HepG2 (cell line): ENCODE data around the gene C19orf85. TPM values are rescaled to one million over a fixed set of nuclear protein-coding genes. Genes with fewer than 3 reads are reported as not detected.

Experiments used
- BCL6 ChIP-seq: IDR thresholded peaks from 2 replicates; pipeline ENCODE4 v1.6.1; 2016; ENCODE audit warnings: missing genetic modification reagents, missing compliant biosample characterization
- BRD4 ChIP-seq: sonication (generic); formaldehyde crosslinking; IDR thresholded peaks from 2 replicates; pipeline ENCODE4 v1.4.0; 2020; ENCODE audit warnings: missing genetic modification reagents
- CEBPG ChIP-seq: IDR thresholded peaks from 2 replicates; pipeline ENCODE4 v1.6.1; 2016
- ELF4 ChIP-seq: sonication (generic); formaldehyde crosslinking; IDR thresholded peaks from 2 replicates; pipeline ENCODE4 v1.5.0; 2020; ENCODE audit warnings: missing genetic modification reagents, mild to moderate bottlenecking, moderate library complexity, borderline replicate concordance
- EP300 ChIP-seq, 3 experiments: sonication (generic) in 1 of 3; formaldehyde crosslinking in 1 of 3; IDR thresholded peaks; 2 replicates each; pipeline versions ENCODE4 v1.5.1 to v1.6.1; 2011 to 2020; ENCODE audit warnings: low read depth in 2 of 3, low read length in 2 of 3, borderline replicate concordance in 1 of 3, improper control_type of control experiment in 1 of 3, mild to moderate bottlenecking in 1 of 3, missing genetic modification reagents in 1 of 3, moderate library complexity in 1 of 3
- NFYC ChIP-seq: IDR thresholded peaks from 2 replicates; pipeline ENCODE4 v1.6.1; 2016; ENCODE audit warnings: missing genetic modification reagents, missing compliant biosample characterization
- NR3C1 ChIP-seq: sonication (generic); formaldehyde crosslinking; IDR thresholded peaks from 2 replicates; pipeline ENCODE4 v1.4.0; 2020; ENCODE audit warnings: missing genetic modification reagents
- RAD21 ChIP-seq: fragments of 450-650 bp; formaldehyde crosslinking; IDR thresholded peaks from 2 replicates; pipeline ENCODE4 v1.5.0; 2020; ENCODE audit warnings: mild to moderate bottlenecking
- RFX3 ChIP-seq: IDR thresholded peaks from 2 replicates; pipeline ENCODE4 v1.6.1; 2016; ENCODE audit warnings: missing biosample characterization, missing genetic modification reagents
- SAFB2 ChIP-seq: sonication (generic); formaldehyde crosslinking; IDR thresholded peaks from 2 replicates; pipeline ENCODE4 v1.5.1; 2020; ENCODE audit warnings: missing genetic modification reagents, low read depth, mild to moderate bottlenecking, borderline replicate concordance
- ZMYM2 ChIP-seq: sonication (generic); formaldehyde crosslinking; IDR thresholded peaks from 2 replicates; pipeline ENCODE4 v1.8.0; 2022; ENCODE audit warnings: mild to moderate bottlenecking, missing genetic modification reagents
- ZMYM3 ChIP-seq: sonication (generic); formaldehyde crosslinking; IDR thresholded peaks from 2 replicates; pipeline ENCODE4 v1.5.1; 2020; ENCODE audit warnings: mild to moderate bottlenecking, missing genetic modification reagents
- ZNF3 ChIP-seq: IDR thresholded peaks from 2 replicates; pipeline ENCODE4 v1.7.0; 2017; ENCODE audit warnings: inconsistent platforms
- ZNF44 ChIP-seq: sonication (generic); formaldehyde crosslinking; IDR thresholded peaks from 2 replicates; pipeline ENCODE4 v1.5.1; 2020; ENCODE audit warnings: mild to moderate bottlenecking, missing genetic modification reagents
- ZNF644 ChIP-seq: IDR thresholded peaks from 2 replicates; pipeline ENCODE4 v1.6.1; 2016; ENCODE audit warnings: low read depth
- ZNF720 ChIP-seq: sonication (generic); formaldehyde crosslinking; IDR thresholded peaks from 2 replicates; pipeline ENCODE4 v1.4.0; 2020; ENCODE audit warnings: missing genetic modification reagents
- polyA plus RNA-seq, 8 experiments: library from polyadenylated mRNA; depleted of rRNA in 3 of 8; stranded (reverse) in 7 of 8; unstranded in 1 of 8; fragments of >200 nt; fragmentation: Illumina TruSeq in 4 of 8; extraction: Trizol in 4 of 8; gene quantifications; 2 replicates each; pipeline versions ENCODE4 v1.2.1 to v1.2.3, GENCODE V29; 2011 to 2016; ENCODE audit warnings: low read depth in 4 of 8, missing spikeins in 1 of 8, mixed read lengths in 1 of 8; ENCODE audit not compliant: insufficient read depth in 1 of 8
- total RNA-seq, 5 experiments: library from RNA; depleted of rRNA; stranded (reverse); fragments of >200 nt; fragmentation: Illumina TruSeq; extraction: Trizol; gene quantifications; 2 replicates each; pipeline ENCODE4 v1.2.3, GENCODE V29; 2016; ENCODE audit warnings: low read depth in 1 of 5
- TF ChIP-seq, protein P1 (sequence below): IDR thresholded peaks from 2 replicates; pipeline ENCODE4 v1.6.1; 2012; ENCODE audit warnings: low read depth, low read length, improper control_type of control experiment
- TF ChIP-seq, protein P2 (sequence below): sonication (generic); formaldehyde crosslinking; conservative IDR thresholded peaks from 2 replicates; pipeline ENCODE4 v1.4.0; 2020; ENCODE audit warnings: mild to moderate bottlenecking, missing genetic modification reagents, moderate library complexity
- TF ChIP-seq, protein P3 (sequence below): sonication (generic); formaldehyde crosslinking; IDR thresholded peaks from 2 replicates; pipeline ENCODE4 v1.8.0; 2022; ENCODE audit warnings: mild to moderate bottlenecking, missing genetic modification reagents, borderline replicate concordance
- TF ChIP-seq, protein P4 (sequence below): IDR thresholded peaks from 2 replicates; pipeline ENCODE4 v1.6.1; 2012; ENCODE audit warnings: inconsistent platforms
- TF ChIP-seq, protein P5 (sequence below): sonication (generic); formaldehyde crosslinking; IDR thresholded peaks from 2 replicates; pipeline ENCODE4 v1.8.1; 2023; ENCODE audit warnings: mild to moderate bottlenecking, missing genetic modification reagents
- TF ChIP-seq, protein P6 (sequence below): sonication (generic); formaldehyde crosslinking; IDR thresholded peaks from 2 replicates; pipeline ENCODE4 v1.8.1; 2023; ENCODE audit warnings: missing genetic modification reagents, inconsistent platforms, borderline replicate concordance

C19orf85 gene
- total and polyA plus RNA-seq, 2 of the 13 experiments (the other 11 are each of a cell fraction or from before 2014, with no cell fraction given), result not detected

DNA sequence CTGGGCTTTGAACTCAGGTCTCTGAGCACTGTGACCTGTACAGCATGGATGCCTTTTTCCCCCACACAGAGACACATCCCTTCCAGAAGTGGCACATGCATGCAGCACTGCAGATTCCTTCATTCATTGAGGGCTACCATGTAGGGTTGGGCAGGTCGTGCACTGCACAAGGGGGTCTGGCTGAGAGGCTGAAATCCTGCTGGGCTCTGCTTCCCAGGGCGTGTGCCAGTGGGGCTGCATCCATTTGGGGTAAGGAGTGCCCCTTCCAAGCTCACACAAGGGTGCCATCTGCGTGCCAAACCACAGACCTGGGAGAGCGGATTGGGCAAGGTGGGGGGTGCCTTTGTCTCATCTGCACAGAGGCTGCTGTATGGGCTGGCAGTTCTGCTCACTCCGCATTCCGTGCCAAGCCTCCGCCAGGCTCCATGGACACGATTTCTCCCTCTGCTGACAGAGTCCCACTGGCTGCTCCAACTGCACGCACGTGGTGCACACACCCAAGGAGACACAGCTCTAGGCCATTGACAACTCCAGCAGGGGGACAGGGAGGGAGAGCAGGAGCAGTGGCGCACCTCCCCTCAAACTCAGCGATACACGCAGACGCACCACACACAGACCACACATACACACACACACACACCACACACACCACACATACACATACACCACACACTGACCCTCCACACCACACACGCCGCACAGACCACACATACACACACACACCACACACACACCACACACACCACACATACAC, 17.0 kb downstream of the C19orf85 start (continued):
- TF ChIP-seq, protein P1, sequence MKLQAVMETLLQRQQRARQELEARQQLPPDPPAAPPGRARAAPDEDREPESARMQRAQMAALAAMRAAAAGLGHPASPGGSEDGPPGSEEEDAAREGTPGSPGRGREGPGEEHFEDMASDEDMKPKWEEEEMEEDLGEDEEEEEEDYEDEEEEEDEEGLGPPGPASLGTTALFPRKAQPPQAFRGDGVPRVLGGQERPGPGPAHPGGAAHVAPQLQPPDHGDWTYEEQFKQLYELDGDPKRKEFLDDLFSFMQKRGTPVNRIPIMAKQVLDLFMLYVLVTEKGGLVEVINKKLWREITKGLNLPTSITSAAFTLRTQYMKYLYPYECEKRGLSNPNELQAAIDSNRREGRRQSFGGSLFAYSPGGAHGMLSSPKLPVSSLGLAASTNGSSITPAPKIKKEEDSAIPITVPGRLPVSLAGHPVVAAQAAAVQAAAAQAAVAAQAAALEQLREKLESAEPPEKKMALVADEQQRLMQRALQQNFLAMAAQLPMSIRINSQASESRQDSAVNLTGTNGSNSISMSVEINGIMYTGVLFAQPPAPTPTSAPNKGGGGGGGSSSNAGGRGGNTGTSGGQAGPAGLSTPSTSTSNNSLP, result no peak
- TF ChIP-seq ZNF644 (CRISPR knock-in tag) (no peak), BCL6 (no peak), SAFB2 (no peak), RAD21 (CRISPR knock-in tag) (no peak), ZMYM2 (CRISPR knock-in tag) (no peak), NR3C1 (CRISPR knock-in tag) (no peak), RFX3 (CRISPR knock-in tag) (no peak), ELF4 (CRISPR knock-in tag) (no peak), ZNF720 (CRISPR knock-in tag) (no peak), CEBPG (CRISPR knock-in tag) (no peak), ZMYM3 (CRISPR knock-in tag) (peak; percentile 50; the same call in 1 of the 2 replicates), ZNF3 (no peak), NFYC (CRISPR knock-in tag) (no peak), ZNF44 (CRISPR knock-in tag) (no peak), EP300 (IDR thresholded peaks at IDR 0.05; ENCODE audit: low read depth in 2 of 2, low read length in 2 of 2) (no peak), EP300 (CRISPR knock-in tag; IDR thresholded peaks at IDR 0.05; ENCODE audit: borderline replicate concordance) (no peak), BRD4 (CRISPR knock-in tag) (no peak)
- TF ChIP-seq, protein P2, sequence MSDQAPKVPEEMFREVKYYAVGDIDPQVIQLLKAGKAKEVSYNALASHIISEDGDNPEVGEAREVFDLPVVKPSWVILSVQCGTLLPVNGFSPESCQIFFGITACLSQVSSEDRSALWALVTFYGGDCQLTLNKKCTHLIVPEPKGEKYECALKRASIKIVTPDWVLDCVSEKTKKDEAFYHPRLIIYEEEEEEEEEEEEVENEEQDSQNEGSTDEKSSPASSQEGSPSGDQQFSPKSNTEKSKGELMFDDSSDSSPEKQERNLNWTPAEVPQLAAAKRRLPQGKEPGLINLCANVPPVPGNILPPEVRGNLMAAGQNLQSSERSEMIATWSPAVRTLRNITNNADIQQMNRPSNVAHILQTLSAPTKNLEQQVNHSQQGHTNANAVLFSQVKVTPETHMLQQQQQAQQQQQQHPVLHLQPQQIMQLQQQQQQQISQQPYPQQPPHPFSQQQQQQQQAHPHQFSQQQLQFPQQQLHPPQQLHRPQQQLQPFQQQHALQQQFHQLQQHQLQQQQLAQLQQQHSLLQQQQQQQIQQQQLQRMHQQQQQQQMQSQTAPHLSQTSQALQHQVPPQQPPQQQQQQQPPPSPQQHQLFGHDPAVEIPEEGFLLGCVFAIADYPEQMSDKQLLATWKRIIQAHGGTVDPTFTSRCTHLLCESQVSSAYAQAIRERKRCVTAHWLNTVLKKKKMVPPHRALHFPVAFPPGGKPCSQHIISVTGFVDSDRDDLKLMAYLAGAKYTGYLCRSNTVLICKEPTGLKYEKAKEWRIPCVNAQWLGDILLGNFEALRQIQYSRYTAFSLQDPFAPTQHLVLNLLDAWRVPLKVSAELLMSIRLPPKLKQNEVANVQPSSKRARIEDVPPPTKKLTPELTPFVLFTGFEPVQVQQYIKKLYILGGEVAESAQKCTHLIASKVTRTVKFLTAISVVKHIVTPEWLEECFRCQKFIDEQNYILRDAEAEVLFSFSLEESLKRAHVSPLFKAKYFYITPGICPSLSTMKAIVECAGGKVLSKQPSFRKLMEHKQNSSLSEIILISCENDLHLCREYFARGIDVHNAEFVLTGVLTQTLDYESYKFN (CRISPR knock-in tag), result no peak
- TF ChIP-seq, protein P3, sequence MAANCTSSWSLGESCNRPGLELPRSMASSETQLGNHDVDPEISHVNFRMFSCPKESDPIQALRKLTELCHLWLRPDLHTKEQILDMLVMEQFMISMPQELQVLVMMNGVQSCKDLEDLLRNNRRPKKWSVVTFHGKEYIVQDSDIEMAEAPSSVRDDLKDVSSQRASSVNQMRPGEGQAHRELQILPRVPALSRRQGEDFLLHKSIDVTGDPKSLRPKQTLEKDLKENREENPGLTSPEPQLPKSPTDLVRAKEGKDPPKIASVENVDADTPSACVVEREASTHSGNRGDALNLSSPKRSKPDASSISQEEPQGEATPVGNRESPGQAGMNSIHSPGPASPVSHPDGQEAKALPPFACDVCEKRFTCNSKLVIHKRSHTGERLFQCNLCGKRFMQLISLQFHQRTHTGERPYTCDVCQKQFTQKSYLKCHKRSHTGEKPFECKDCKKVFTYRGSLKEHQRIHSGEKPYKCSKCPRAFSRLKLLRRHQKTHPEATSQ, result no peak
- TF ChIP-seq, protein P4, sequence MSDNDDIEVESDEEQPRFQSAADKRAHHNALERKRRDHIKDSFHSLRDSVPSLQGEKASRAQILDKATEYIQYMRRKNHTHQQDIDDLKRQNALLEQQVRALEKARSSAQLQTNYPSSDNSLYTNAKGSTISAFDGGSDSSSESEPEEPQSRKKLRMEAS, result peak; percentile 44; the same call in 1 of the 2 replicates
- TF ChIP-seq, protein P5, sequence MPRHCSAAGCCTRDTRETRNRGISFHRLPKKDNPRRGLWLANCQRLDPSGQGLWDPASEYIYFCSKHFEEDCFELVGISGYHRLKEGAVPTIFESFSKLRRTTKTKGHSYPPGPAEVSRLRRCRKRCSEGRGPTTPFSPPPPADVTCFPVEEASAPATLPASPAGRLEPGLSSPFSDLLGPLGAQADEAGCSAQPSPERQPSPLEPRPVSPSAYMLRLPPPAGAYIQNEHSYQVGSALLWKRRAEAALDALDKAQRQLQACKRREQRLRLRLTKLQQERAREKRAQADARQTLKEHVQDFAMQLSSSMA (CRISPR knock-in tag), result no peak
- TF ChIP-seq, protein P6, sequence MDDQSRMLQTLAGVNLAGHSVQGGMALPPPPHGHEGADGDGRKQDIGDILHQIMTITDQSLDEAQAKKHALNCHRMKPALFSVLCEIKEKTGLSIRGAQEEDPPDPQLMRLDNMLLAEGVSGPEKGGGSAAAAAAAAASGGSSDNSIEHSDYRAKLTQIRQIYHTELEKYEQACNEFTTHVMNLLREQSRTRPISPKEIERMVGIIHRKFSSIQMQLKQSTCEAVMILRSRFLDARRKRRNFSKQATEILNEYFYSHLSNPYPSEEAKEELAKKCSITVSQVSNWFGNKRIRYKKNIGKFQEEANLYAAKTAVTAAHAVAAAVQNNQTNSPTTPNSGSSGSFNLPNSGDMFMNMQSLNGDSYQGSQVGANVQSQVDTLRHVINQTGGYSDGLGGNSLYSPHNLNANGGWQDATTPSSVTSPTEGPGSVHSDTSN, result no peak
